Esophagus squamous epithelium (tissue), 4 donors: ENCODE measurements around the gene PKD1.

Source experiments
- POLR2A ChIP-seq, 4 donors: fragments of 450-650 bp; IDR thresholded peaks; one replicate each; pipeline ENCODE4 v1.6.1; 2017; ENCODE audit warnings: antibody characterized with exemption in 4 of 4, mild to moderate bottlenecking in 4 of 4, moderate library complexity in 3 of 4
- TF ChIP-seq, protein P1 (sequence below), 6 experiments: fragments of 450-650 bp in 4 of 6; fragments of 200-600 bp in 2 of 6; sonication (generic) in 2 of 6; IDR thresholded peaks; one replicate each; pipeline ENCODE4 v1.5.1; 2016 to 2019; ENCODE audit warnings: antibody characterized with exemption in 6 of 6, mild to moderate bottlenecking in 4 of 6, moderate library complexity in 4 of 6

DNA sequence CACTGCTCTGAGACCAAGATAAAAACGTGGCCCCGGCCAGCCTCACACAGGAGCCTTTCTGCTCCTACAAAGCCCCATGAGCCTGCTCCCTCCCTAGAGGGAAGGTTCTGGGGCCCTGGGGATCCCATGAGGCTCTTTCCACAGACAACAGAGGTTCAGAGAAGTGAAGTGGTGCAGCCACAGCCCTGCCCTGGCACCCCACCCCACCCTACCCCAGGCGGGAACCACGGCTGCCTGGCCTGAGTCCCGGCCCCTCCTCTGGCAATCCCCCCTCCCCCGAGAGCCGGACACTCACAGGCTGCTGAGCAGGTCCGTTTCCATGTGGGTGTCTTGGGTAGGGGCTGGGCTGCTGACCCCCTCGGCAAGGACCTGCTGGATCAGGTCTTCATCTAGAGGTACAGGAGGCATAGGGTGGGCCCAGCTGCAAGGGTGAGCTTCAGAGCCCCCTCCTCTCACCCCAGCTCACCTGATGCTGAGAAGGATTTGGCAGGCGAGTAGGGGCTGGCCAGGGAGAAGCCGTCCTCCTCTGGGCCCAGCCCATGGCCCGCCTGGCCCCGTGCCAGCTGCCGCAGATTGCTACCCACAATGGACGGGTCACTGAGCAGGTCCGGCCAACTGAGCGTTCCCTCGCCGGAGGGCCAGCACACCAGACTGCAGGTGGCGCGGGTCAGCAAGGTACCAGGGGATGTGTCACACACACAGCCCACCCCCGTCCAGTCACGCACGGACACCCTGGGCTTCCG lies 38.7 kb downstream of the PKD1 start:
- TF ChIP-seq, protein P1, sequence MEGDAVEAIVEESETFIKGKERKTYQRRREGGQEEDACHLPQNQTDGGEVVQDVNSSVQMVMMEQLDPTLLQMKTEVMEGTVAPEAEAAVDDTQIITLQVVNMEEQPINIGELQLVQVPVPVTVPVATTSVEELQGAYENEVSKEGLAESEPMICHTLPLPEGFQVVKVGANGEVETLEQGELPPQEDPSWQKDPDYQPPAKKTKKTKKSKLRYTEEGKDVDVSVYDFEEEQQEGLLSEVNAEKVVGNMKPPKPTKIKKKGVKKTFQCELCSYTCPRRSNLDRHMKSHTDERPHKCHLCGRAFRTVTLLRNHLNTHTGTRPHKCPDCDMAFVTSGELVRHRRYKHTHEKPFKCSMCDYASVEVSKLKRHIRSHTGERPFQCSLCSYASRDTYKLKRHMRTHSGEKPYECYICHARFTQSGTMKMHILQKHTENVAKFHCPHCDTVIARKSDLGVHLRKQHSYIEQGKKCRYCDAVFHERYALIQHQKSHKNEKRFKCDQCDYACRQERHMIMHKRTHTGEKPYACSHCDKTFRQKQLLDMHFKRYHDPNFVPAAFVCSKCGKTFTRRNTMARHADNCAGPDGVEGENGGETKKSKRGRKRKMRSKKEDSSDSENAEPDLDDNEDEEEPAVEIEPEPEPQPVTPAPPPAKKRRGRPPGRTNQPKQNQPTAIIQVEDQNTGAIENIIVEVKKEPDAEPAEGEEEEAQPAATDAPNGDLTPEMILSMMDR (IDR thresholded peaks at IDR 0.05): no peak
- no peak for TF ChIP-seq POLR2A (IDR thresholded peaks at IDR 0.05)
